Activated CD8-positive, alpha-beta memory T cell treated with anti-CD3 and anti-CD28 coated beads for 4 hours (primary cell): ENCODE data around the gene CSNK1D.

Experiments used
- DNase-seq, 2 donors: peaks; one replicate each; pipeline ENCODE4 v3.0.0-alpha.2; 2020; ENCODE audit warnings: low read depth in 2 of 2

CSNK1D gene

GRCh38 chr17:82273327-82274133 is at the start of gene CSNK1D:
TSS of gene CSNK1D (minus strand) at chr17:82273700. CDS start at chr17:82273381, 319 bp downstream.
- DNase-seq = peak; percentile 81 to 83

GRCh38 chr17:82322526-82323453 is 49.3 kb upstream of the CSNK1D start:
- no peak for DNase-seq

- no peak for DNase-seq
Measured at GRCh38 chr17:82321947-82322466, 48.5 kb upstream of the CSNK1D start.

GRCh38 chr17:82320956-82321927 is 47.7 kb upstream of the CSNK1D start:
- peak; percentile 64 to 80 for DNase-seq

GRCh38 chr17:82320140-82320840 is 46.8 kb upstream of the CSNK1D start:
- no peak for DNase-seq

GRCh38 chr17:82319619-82320062 is 46.1 kb upstream of the CSNK1D start:
- no peak for DNase-seq

GRCh38 chr17:82318772-82319606 is 45.5 kb upstream of the CSNK1D start:
- DNase-seq = no peak

GRCh38 chr17:82318169-82318498 is 44.6 kb upstream of the CSNK1D start:
- no peak for DNase-seq

- DNase-seq = peak; percentile 43 to 50
Measured at GRCh38 chr17:82317394-82318168, 44.1 kb upstream of the CSNK1D start, which contains the start of gene CD7. TSS of gene CD7 (minus strand) at chr17:82317608. CDS start at chr17:82317495, 113 bp downstream.

- no peak for DNase-seq
Measured at GRCh38 chr17:82316651-82317393, 43.3 kb upstream of the CSNK1D start.

- no peak for DNase-seq
Measured at GRCh38 chr17:82315703-82316358, 42.3 kb upstream of the CSNK1D start.

GRCh38 chr17:82314727-82315605 is 41.5 kb upstream of the CSNK1D start:
- DNase-seq = no peak

GRCh38 chr17:82314012-82314726 is 40.7 kb upstream of the CSNK1D start:
- DNase-seq = no peak

- DNase-seq = no peak
Measured at GRCh38 chr17:82313195-82314011, 39.9 kb upstream of the CSNK1D start.

- no peak for DNase-seq
Measured at GRCh38 chr17:82311971-82312370, 38.5 kb upstream of the CSNK1D start.
